Ascending aorta (tissue), 2 donors: ENCODE measurements around the gene C6orf136. TPM values are rescaled to one million over a fixed set of nuclear protein-coding genes. Genes with fewer than 3 reads are reported as not detected.

Source experiments
- DNase-seq, 2 donors: peaks; one replicate each; pipeline ENCODE4 v3.0.0-alpha.2; 2019; ENCODE audit warnings: low spot score in 2 of 2
- H3K27ac ChIP-seq, 2 donors: fragments of 200-600 bp; sonication (generic); one replicate each; pipeline ENCODE4 v1.5.1; 2016 to 2017; ENCODE audit warnings: mild to moderate bottlenecking in 1 of 2
- H3K27me3 ChIP-seq: fragments of 200-600 bp; sonication (generic); one replicate; pipeline ENCODE4 v1.5.1; 2017
- H3K36me3 ChIP-seq, 2 donors: fragments of 200-600 bp; sonication (generic); one replicate each; pipeline ENCODE4 v1.5.1; 2016
- H3K4me1 ChIP-seq, 2 donors: fragments of 200-600 bp; sonication (generic); one replicate each; pipeline ENCODE4 v1.5.1; 2016 to 2017; ENCODE audit warnings: mild to moderate bottlenecking in 1 of 2
- H3K4me3 ChIP-seq, 2 donors: fragments of 200-600 bp; sonication (generic); one replicate each; pipeline ENCODE4 v1.5.1; 2016 to 2017; ENCODE audit warnings: mild to moderate bottlenecking in 1 of 2
- H3K9me3 ChIP-seq, 2 donors: fragments of 200-600 bp; sonication (generic); one replicate each; pipeline ENCODE4 v1.5.1; 2016
- CTCF ChIP-seq, 3 experiments: fragments of 200-600 bp in 2 of 3; fragments of 450-650 bp in 1 of 3; sonication (generic) in 2 of 3; IDR thresholded peaks; one replicate each; pipeline ENCODE4 v1.5.1; 2016 to 2019; ENCODE audit warnings: antibody characterized with exemption in 3 of 3, mild to moderate bottlenecking in 1 of 3, moderate library complexity in 1 of 3
- intact Hi-C: fragments of 100-400 bp; cut with DNase I; formaldehyde crosslinking; loops from one replicate; pipeline ENCODE4 v1.15.1; 2023
- total RNA-seq: library from RNA; depleted of rRNA; stranded (reverse); fragments of >200 nt; gene quantifications from one replicate; pipeline ENCODE4 v1.1.0, GENCODE V29; 2016

Gene C6orf136
- total RNA-seq, 1 donor from 2014 or later: 6.2 TPM

- DNase-seq: no peak
- no peak overlapping the region for H3K27ac ChIP-seq
- H3K27me3 ChIP-seq: no peaks in the 10 kb centered on the region
- peaks cover 34 to 51% of the 10 kb centered on the region in 2 donors for H3K36me3 ChIP-seq
- H3K4me1 ChIP-seq: peaks cover 9 to 15% of the 10 kb centered on the region in 2 donors
- no peaks in the 10 kb centered on the region for H3K9me3 ChIP-seq
- no peak for TF ChIP-seq CTCF (IDR thresholded peaks at IDR 0.05)
- intact Hi-C loops: no loop called here
- peak overlapping the region in 1 of 2 donors; percentile 93 for H3K4me3 ChIP-seq
These were observed 24.0 kb downstream of the C6orf136 start for GRCh38 chr6:30670760-30671527.

DNA sequence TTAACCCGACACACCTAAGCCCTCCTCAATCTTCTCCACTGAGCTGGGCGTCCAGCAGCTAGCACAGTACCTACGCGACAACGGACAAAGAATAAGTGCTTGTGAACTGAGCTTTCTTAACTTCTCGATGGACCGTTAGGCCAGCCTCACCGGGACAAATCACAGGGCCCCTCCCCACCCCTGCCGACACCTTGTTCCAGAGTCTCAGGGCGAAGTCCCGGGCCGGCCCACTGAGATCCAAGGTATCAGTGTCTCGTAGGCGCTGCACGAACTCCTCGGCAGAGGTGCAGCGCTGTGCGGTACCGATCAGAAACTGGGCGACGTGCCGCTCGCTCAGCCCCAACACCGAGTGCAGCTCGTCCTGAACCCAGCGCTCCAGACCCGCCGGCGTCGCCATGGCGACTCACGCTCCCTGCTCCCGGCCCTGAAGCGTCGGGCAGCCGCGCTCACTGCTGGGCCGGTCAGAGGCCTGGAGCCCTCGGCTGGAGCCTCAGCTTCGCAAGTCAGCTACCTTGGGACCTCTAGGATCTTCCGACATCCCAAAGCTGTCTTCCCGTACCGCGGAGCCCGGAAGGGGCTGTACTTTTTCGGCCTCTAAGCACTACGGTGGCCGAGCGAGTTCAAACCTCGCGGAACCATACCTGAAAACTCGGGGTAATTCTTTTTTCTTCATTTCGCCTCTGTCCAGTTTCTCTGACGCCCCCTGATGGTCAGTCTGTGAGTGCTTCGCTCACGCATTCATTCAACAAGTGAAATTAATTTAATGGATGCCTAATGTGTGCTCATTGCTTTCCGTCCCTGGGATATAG is 25.7 kb downstream of the C6orf136 start, which contains the start of gene DHX16:
TSS of gene DHX16 (minus strand) at position 562 of the 809 bp plus-strand sequence. CDS start at position 397, 165 bp downstream.
- intact Hi-C loops: loop anchor here (2.0 kb wide), 1 partner anchor 26 kb away; the partner anchor contains the start of gene C6orf136
- peak within 1 kb of the TSS; percentile 90 to 93 for H3K4me3 ChIP-seq
- peaks cover 41 to 51% of the 10 kb centered on the region in 2 donors for H3K36me3 ChIP-seq

GRCh38 chr6:30676660-30677285 is 29.8 kb downstream of the C6orf136 start:
- Histone ChIP-seq H3K36me3 (peaks cover 33 to 49% of the 10 kb centered on the region in 2 donors), H3K4me1 (peaks cover 16 to 38% of the 10 kb centered on the region in 2 donors), H3K4me3 (no peak overlapping the region), H3K27ac (no peak overlapping the region), H3K27me3 (no peaks in the 10 kb centered on the region), H3K9me3 (no peaks in the 10 kb centered on the region)
- no peak for TF ChIP-seq CTCF (IDR thresholded peaks at IDR 0.05)
- intact Hi-C loops: loop anchor here (5.0 kb wide), 1 partner anchor 146 kb away; no protein-coding TSS in a partner anchor
- DNase-seq: no peak

More for the DNA sequence above, 25.7 kb downstream of the C6orf136 start, which contains the start of gene DHX16:
- peak; percentile 78 to 84 (median 83) for TF ChIP-seq CTCF (IDR thresholded peaks at IDR 0.05)
- no peaks in the 10 kb centered on the region for H3K27me3 ChIP-seq
- no peaks in the 10 kb centered on the region for H3K9me3 ChIP-seq
- DNase-seq: peak; percentile 83 to 99
- H3K4me1 ChIP-seq: peaks cover 9 to 15% of the 10 kb centered on the region in 2 donors
- H3K27ac ChIP-seq: peak within 1 kb of the TSS; percentile 71 to 81

DNA sequence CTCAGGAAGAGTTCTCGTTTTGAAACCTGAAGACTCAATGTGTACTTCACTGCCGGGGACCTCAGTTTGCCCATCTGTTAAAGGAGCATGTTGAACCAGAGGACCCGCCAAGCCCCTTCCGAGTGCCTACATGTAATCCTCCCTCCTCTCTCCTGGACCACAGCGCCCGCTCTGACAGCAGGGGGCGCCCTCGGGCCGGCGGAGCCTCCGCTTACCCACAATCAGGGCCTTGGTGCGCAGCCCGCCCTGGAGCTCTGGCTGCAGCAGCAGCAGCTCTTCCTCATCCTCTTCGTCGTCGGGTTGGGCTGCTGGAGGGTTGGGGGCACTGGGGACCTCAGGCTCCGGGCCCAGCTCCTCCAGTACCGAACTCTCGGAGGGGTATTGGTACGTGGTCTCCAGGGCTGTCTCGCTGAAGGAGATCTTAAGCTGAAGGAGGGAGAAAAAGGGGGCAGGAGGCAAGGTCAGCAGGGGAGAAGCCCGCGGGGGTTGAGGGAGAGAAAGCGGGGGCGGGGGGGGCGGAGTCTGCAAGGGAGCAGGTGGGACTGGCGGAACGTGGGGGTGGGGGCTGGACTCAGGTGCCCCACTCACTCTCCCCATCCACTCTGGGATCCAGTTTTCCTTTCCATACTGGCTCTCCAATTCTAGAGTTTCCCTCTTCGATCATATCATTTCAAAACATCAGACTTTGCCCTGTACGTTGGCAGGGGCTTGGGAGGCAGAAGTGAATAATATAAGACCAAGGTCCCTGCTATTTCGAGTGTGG is 32.2 kb downstream of the C6orf136 start:
- Histone ChIP-seq H3K9me3 (no peaks in the 10 kb centered on the region), H3K36me3 (peaks cover 33 to 49% of the 10 kb centered on the region in 2 donors), H3K27me3 (no peaks in the 10 kb centered on the region), H3K27ac (peak overlapping the region; percentile 99), H3K4me3 (peak overlapping the region; percentile 32 to 91), H3K4me1 (peaks cover 11 to 35% of the 10 kb centered on the region in 2 donors)
- peak; percentile 94 to 98 (median 97) for TF ChIP-seq CTCF (IDR thresholded peaks at IDR 0.05)
- DNase-seq: peak; percentile 38 to 93
- intact Hi-C loops: loop anchor here (1.0 to 5.0 kb wide), 3 partner anchors 43 to 198 kb away; no protein-coding TSS in a partner anchor
